Ishikawa (cell line): ENCODE results near the gene RANBP17.

Experiments used
- CEBPB ChIP-seq: IDR thresholded peaks from 2 replicates; pipeline ENCODE4 v1.6.1; 2012
- CREB1 ChIP-seq: IDR thresholded peaks from 2 replicates; pipeline ENCODE4 v1.6.1; 2012; ENCODE audit warnings: low read depth
- EGR1 ChIP-seq: IDR thresholded peaks from 2 replicates; pipeline ENCODE4 v1.6.1; 2012
- EP300 ChIP-seq: IDR thresholded peaks from 2 replicates; pipeline ENCODE4 v1.6.1; 2012; ENCODE audit warnings: borderline replicate concordance
- NFIC ChIP-seq: IDR thresholded peaks from 2 replicates; pipeline ENCODE4 v1.6.1; 2012
- RAD21 ChIP-seq: IDR thresholded peaks from 2 replicates; pipeline ENCODE4 v1.6.1; 2012; ENCODE audit warnings: low read depth
- TAF1 ChIP-seq: IDR thresholded peaks from 2 replicates; pipeline ENCODE4 v1.6.1; 2012; ENCODE audit warnings: low read depth, mild to moderate bottlenecking
- TCF12 ChIP-seq: IDR thresholded peaks from 2 replicates; pipeline ENCODE4 v1.6.1; 2012; ENCODE audit warnings: low read depth
- TEAD4 ChIP-seq: IDR thresholded peaks from 2 replicates; pipeline ENCODE4 v1.6.1; 2012
- YY1 ChIP-seq: IDR thresholded peaks from 2 replicates; pipeline ENCODE4 v1.6.1; 2012; ENCODE audit warnings: low read depth
- ZBTB7A ChIP-seq: IDR thresholded peaks from 2 replicates; pipeline ENCODE4 v1.6.1; 2012; ENCODE audit warnings: low read depth
- TF ChIP-seq, protein P1 (sequence below): IDR thresholded peaks from 2 replicates; pipeline ENCODE4 v1.6.1; 2012; ENCODE audit warnings: low read depth, mild to moderate bottlenecking
- TF ChIP-seq, protein P2 (sequence below): IDR thresholded peaks from 2 replicates; pipeline ENCODE4 v1.6.1; 2012

DNA sequence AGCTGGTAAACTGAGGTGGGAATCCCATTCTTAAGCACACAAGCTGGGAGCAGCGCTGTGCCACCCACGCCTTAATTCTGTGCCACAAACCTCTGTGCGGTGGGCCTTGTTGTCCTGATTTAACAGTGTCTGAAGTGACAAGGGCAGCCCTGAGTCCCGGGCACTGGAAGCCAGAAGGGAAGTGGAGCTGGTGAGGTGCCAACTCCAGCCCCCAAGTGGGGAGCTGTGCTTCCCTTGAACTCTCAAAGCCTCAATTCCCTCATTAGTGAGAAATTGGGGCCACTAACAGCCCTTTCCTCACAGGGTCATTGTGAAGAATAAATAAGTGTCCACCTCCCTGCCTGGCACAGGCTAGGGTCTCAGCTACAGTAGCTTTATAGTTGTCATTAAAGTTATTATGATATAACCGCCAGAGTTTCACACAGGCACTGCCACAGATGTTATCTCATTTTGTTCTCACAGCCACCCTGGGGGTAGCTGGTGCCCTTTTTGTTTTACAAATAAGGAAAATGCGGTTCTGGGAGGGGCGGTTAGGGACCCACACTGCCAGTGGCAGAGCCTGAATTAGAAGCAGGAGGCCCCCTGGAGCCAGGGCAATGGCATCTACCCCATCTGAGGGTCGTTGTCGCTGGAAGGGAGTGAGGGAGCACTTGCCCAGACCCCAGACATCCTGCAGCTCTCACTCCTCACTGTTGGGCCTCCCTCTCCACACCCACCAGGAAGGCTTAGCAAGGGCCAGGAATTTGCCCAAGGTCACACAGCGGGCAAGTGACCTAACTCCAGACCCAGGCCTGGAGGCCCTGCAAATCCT, 445.2 kb downstream of the RANBP17 start:
- TF ChIP-seq YY1 (no peak), TAF1 (no peak), EP300 (no peak), RAD21 (no peak), CREB1 (no peak), TEAD4 (no peak), CEBPB (no peak), NFIC (no peak), EGR1 (no peak), TCF12 (no peak), ZBTB7A (no peak)
- TF ChIP-seq, protein P1, sequence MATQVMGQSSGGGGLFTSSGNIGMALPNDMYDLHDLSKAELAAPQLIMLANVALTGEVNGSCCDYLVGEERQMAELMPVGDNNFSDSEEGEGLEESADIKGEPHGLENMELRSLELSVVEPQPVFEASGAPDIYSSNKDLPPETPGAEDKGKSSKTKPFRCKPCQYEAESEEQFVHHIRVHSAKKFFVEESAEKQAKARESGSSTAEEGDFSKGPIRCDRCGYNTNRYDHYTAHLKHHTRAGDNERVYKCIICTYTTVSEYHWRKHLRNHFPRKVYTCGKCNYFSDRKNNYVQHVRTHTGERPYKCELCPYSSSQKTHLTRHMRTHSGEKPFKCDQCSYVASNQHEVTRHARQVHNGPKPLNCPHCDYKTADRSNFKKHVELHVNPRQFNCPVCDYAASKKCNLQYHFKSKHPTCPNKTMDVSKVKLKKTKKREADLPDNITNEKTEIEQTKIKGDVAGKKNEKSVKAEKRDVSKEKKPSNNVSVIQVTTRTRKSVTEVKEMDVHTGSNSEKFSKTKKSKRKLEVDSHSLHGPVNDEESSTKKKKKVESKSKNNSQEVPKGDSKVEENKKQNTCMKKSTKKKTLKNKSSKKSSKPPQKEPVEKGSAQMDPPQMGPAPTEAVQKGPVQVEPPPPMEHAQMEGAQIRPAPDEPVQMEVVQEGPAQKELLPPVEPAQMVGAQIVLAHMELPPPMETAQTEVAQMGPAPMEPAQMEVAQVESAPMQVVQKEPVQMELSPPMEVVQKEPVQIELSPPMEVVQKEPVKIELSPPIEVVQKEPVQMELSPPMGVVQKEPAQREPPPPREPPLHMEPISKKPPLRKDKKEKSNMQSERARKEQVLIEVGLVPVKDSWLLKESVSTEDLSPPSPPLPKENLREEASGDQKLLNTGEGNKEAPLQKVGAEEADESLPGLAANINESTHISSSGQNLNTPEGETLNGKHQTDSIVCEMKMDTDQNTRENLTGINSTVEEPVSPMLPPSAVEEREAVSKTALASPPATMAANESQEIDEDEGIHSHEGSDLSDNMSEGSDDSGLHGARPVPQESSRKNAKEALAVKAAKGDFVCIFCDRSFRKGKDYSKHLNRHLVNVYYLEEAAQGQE: no peak
- TF ChIP-seq, protein P2, sequence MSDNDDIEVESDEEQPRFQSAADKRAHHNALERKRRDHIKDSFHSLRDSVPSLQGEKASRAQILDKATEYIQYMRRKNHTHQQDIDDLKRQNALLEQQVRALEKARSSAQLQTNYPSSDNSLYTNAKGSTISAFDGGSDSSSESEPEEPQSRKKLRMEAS: no peak
